ENCODE measurements around the gene TPCN1. TPM values are rescaled to one million over a fixed set of nuclear protein-coding genes. Genes with fewer than 3 reads are reported as not detected.

The TPCN1 gene
- total RNA-seq, 1 donor from 2014 or later = 27.9 TPM

GRCh38 chr12:113326775-113327395, 105.6 kb downstream of the TPCN1 start:
- no peaks in the 10 kb centered on the region for H4K20me1 ChIP-seq (ENCODE audit: insufficient read depth, low read length)
- H3K4me2 ChIP-seq (ENCODE audit: low read length) = no peak overlapping the region
- no peaks in the 10 kb centered on the region for H3K36me3 ChIP-seq (ENCODE audit: insufficient read depth, low read length)
- Mint-ChIP-seq H3K4me3 (ENCODE audit: unreplicated experiment) (no peak overlapping the region), H3K9me3 (ENCODE audit: unreplicated experiment) (no peaks in the 10 kb centered on the region), H3K27me3 (ENCODE audit: low read depth, unreplicated experiment) (no peaks in the 10 kb centered on the region), H3K4me1 (ENCODE audit: low read depth, unreplicated experiment) (peaks cover 8% of the 10 kb centered on the region), H3K27ac (ENCODE audit: unreplicated experiment) (peak overlapping the region; percentile 19), H3K36me3 (ENCODE audit: low read depth, unreplicated experiment) (peaks cover 2% of the 10 kb centered on the region)
- no peaks in the 10 kb centered on the region for H3K79me2 ChIP-seq (ENCODE audit: insufficient read depth, low read length)
- no peak overlapping the region for H3K27ac ChIP-seq (ENCODE audit: low read depth, low read length)
- no peak for FAIRE-seq
- no peak overlapping the region for H3K9ac ChIP-seq (ENCODE audit: low read length)
- TF ChIP-seq EZH2 (IDR thresholded peaks at IDR 0.05; ENCODE audit: insufficient read depth, low read length) = no peak
- TF ChIP-seq CTCF (IDR thresholded peaks at IDR 0.05; ENCODE audit: insufficient read depth, low read depth, low read length) = no peak
- no peak overlapping the region for H2AFZ ChIP-seq (ENCODE audit: low read depth, low read length)
- H3K4me3 ChIP-seq (ENCODE audit: insufficient read depth, low read depth, low read length) = no peak overlapping the region
- H3K9me3 ChIP-seq (ENCODE audit: insufficient read depth, low read depth, low read length) = no peaks in the 10 kb centered on the region
- H3K4me1 ChIP-seq (ENCODE audit: insufficient read depth, low read length) = no peaks in the 10 kb centered on the region
- no peak for DNase-seq (ENCODE audit: low read depth)
- no peaks in the 10 kb centered on the region for H3K27me3 ChIP-seq (ENCODE audit: insufficient read depth, low read length)

- H3K4me1 ChIP-seq (ENCODE audit: insufficient read depth, low read length) = no peaks in the 10 kb centered on the region
- H3K27me3 ChIP-seq (ENCODE audit: insufficient read depth, low read length) = no peaks in the 10 kb centered on the region
- TF ChIP-seq EZH2 (IDR thresholded peaks at IDR 0.05; ENCODE audit: insufficient read depth, low read length) = no peak
- TF ChIP-seq CTCF (IDR thresholded peaks at IDR 0.05; ENCODE audit: insufficient read depth, low read depth, low read length) = no peak
- H3K9me3 ChIP-seq (ENCODE audit: insufficient read depth, low read depth, low read length) = no peaks in the 10 kb centered on the region
- Mint-ChIP-seq H3K27me3 (ENCODE audit: low read depth, unreplicated experiment) (peaks cover 5% of the 10 kb centered on the region), H3K4me1 (ENCODE audit: low read depth, unreplicated experiment) (peaks cover 5% of the 10 kb centered on the region), H3K36me3 (ENCODE audit: low read depth, unreplicated experiment) (no peaks in the 10 kb centered on the region), H3K4me3 (ENCODE audit: unreplicated experiment) (no peak overlapping the region), H3K27ac (ENCODE audit: unreplicated experiment) (no peak overlapping the region), H3K9me3 (ENCODE audit: unreplicated experiment) (no peaks in the 10 kb centered on the region)
- H3K36me3 ChIP-seq (ENCODE audit: insufficient read depth, low read length) = no peaks in the 10 kb centered on the region
- H3K27ac ChIP-seq (ENCODE audit: low read depth, low read length) = no peak overlapping the region
- H3K4me3 ChIP-seq (ENCODE audit: insufficient read depth, low read depth, low read length) = no peak overlapping the region
- FAIRE-seq = no peak
- no peak overlapping the region for H3K9ac ChIP-seq (ENCODE audit: low read length)
- no peak overlapping the region for H3K4me2 ChIP-seq (ENCODE audit: low read length)
- DNase-seq (ENCODE audit: low read depth) = no peak
- no peak overlapping the region for H2AFZ ChIP-seq (ENCODE audit: low read depth, low read length)
- H4K20me1 ChIP-seq (ENCODE audit: insufficient read depth, low read length) = no peaks in the 10 kb centered on the region
- H3K79me2 ChIP-seq (ENCODE audit: insufficient read depth, low read length) = no peaks in the 10 kb centered on the region
Observed at GRCh38 chr12:113328368-113328889, 107.2 kb downstream of the TPCN1 start.
